Panc1 (cell line): Measurements from ENCODE around the gene KIAA1958. TPM values are rescaled to one million over a fixed set of nuclear protein-coding genes. Genes with fewer than 3 reads are reported as not detected.

Experiments used
- ATAC-seq: fragments of 200-7000 bp; cut with Tn5 transposase; 2 replicates; pipeline ENCODE4 v1.9.1; 2020; ENCODE audit warnings: mild to moderate bottlenecking, moderate library complexity
- BruUV-seq: library from RNA; stranded (reverse); fragments of 400-500 nt; replicated peaks from 2 replicates; lab custom pipeline; 2021; lab: Mats Ljungman, UMichigan
- CTCF ChIA-PET: fragments of 300-600 bp; sonication (Branson Sonifier 250); formaldehyde crosslinking; loops from one replicate; lab custom pipeline; 2022; ENCODE audit warnings: antibody characterized with exemption; lab: Charles Lee
- POLR2A ChIA-PET: fragments of 300-600 bp; sonication (Branson Sonifier 250); formaldehyde crosslinking; loops from one replicate; lab custom pipeline; 2022; ENCODE audit warnings: antibody characterized with exemption; lab: Charles Lee
- DNase-seq: peaks from one replicate; pipeline ENCODE4 v3.0.0-alpha.2; 2010; ENCODE audit warnings: low read depth, low spot score
- H3K27ac ChIP-seq: 2 replicates; pipeline ENCODE4 v1.5.1; 2011; ENCODE audit warnings: mild to moderate bottlenecking, low read length, inconsistent platforms
- H3K27me3 ChIP-seq: fragments of 200-500 bp; sonication (Bioruptor generic); 2 replicates; pipeline ENCODE4 v1.6.0; 2014; ENCODE audit warnings: low read length, inconsistent platforms; ENCODE audit not compliant: control insufficient read depth, insufficient read depth
- H3K36me3 ChIP-seq: fragments of 200-500 bp; sonication (Bioruptor generic); 2 replicates; pipeline ENCODE4 v1.5.1; 2014; ENCODE audit warnings: inconsistent platforms, mild to moderate bottlenecking, low read length, moderate library complexity; ENCODE audit not compliant: control insufficient read depth, insufficient read depth
- H3K4me1 ChIP-seq: 2 replicates; pipeline ENCODE4 v1.5.1; 2011; ENCODE audit warnings: inconsistent platforms, mild to moderate bottlenecking, low read length, moderate library complexity; ENCODE audit not compliant: control insufficient read depth, insufficient read depth
- H3K4me3 ChIP-seq, 2 experiments: 2 replicates each; pipeline ENCODE4 v1.5.1; 2011 to 2012; ENCODE audit warnings: low read depth in 2 of 2, low read length in 2 of 2, mild to moderate bottlenecking in 2 of 2, inconsistent platforms in 1 of 2, moderate library complexity in 1 of 2
- H3K9me3 ChIP-seq: fragments of 200-500 bp; sonication (Bioruptor generic); 2 replicates; pipeline ENCODE4 v1.5.1; 2014; ENCODE audit warnings: low read depth, mild to moderate bottlenecking, inconsistent platforms, low read length, moderate library complexity; ENCODE audit not compliant: control insufficient read depth, insufficient read depth
- POLR2AphosphoS5 ChIP-seq: IDR thresholded peaks from 2 replicates; pipeline ENCODE4 v1.6.1; 2012; ENCODE audit warnings: mild to moderate bottlenecking, low read depth, low read length, moderate library complexity
- SIN3A ChIP-seq: IDR thresholded peaks from 2 replicates; pipeline ENCODE4 v1.6.1; 2012; ENCODE audit warnings: low read depth, mild to moderate bottlenecking, low read length, moderate library complexity, borderline replicate concordance; ENCODE audit not compliant: insufficient read depth
- TCF7L2 ChIP-seq: IDR thresholded peaks from 2 replicates; pipeline ENCODE4 v1.6.1; 2011; ENCODE audit warnings: mild to moderate bottlenecking, low read depth, low read length, inconsistent platforms
- in situ Hi-C: cut with HindIII; loops from 2 replicates; pipeline ENCODE4 v1.10.0; 2016; ENCODE audit warnings: low sequenced_read_pairs, low pct_unique_long_range_greater_than_20kb
- intact Hi-C: fragments of 100-400 bp; cut with micrococcal nuclease; formaldehyde crosslinking; loops from one replicate; pipeline ENCODE4 v1.10.0; 2022; ENCODE audit not compliant: unreplicated experiment
- total RNA-seq: library from RNA; stranded (reverse); gene quantifications from one replicate; pipeline ENCODE4 v1.2.1, GENCODE V29; 2021; ENCODE audit not compliant: unreplicated experiment
- TF ChIP-seq, protein P1 (sequence below), 2 experiments: IDR thresholded peaks; 2 replicates each; pipeline ENCODE4 v1.6.1; 2011 to 2012; ENCODE audit warnings: low read depth in 2 of 2, control low read depth in 1 of 2, low read length in 1 of 2, mild to moderate bottlenecking in 1 of 2, moderate library complexity in 1 of 2; ENCODE audit not compliant: insufficient read depth in 1 of 2
- TF ChIP-seq, protein P2 (sequence below): fragments of 450-650 bp; IDR thresholded peaks from 2 replicates; pipeline ENCODE4 v1.5.1; 2017; ENCODE audit warnings: mild to moderate bottlenecking

Gene KIAA1958
- total RNA-seq, 1 experiment from 2014 or later = 10.4 TPM

DNA sequence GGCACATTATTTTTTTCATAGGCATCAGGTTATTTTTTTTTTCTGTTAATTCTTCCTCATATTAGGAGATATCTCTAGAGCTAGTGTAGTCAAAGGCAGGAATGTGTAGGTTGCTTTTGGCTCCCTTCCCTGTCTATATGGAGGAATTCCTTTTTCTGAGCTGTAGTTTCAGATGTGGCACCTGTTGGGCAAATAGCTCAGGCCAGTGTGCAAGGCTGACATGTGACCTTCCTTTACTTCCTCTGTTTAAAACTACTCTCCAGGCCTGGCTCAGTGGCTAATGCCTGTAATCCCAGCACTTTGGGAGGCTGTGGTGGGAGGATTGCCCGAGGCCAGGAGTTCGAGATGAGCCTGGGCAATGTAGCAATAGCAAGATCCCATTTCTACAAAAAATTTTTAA, 40.5 kb upstream of the KIAA1958 start:
- H3K27me3 ChIP-seq = no peaks in the 10 kb centered on the region
- in situ Hi-C loops = no loop called here
- TF ChIP-seq SIN3A = no peak
- TF ChIP-seq, protein P1, sequence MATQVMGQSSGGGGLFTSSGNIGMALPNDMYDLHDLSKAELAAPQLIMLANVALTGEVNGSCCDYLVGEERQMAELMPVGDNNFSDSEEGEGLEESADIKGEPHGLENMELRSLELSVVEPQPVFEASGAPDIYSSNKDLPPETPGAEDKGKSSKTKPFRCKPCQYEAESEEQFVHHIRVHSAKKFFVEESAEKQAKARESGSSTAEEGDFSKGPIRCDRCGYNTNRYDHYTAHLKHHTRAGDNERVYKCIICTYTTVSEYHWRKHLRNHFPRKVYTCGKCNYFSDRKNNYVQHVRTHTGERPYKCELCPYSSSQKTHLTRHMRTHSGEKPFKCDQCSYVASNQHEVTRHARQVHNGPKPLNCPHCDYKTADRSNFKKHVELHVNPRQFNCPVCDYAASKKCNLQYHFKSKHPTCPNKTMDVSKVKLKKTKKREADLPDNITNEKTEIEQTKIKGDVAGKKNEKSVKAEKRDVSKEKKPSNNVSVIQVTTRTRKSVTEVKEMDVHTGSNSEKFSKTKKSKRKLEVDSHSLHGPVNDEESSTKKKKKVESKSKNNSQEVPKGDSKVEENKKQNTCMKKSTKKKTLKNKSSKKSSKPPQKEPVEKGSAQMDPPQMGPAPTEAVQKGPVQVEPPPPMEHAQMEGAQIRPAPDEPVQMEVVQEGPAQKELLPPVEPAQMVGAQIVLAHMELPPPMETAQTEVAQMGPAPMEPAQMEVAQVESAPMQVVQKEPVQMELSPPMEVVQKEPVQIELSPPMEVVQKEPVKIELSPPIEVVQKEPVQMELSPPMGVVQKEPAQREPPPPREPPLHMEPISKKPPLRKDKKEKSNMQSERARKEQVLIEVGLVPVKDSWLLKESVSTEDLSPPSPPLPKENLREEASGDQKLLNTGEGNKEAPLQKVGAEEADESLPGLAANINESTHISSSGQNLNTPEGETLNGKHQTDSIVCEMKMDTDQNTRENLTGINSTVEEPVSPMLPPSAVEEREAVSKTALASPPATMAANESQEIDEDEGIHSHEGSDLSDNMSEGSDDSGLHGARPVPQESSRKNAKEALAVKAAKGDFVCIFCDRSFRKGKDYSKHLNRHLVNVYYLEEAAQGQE (IDR thresholded peaks at IDR 0.05; ENCODE audit: insufficient read depth in 1 of 2, low read depth in 2 of 2, low read length in 1 of 2) = no peak
- TF ChIP-seq POLR2AphosphoS5 = no peak
- TF ChIP-seq, protein P2, sequence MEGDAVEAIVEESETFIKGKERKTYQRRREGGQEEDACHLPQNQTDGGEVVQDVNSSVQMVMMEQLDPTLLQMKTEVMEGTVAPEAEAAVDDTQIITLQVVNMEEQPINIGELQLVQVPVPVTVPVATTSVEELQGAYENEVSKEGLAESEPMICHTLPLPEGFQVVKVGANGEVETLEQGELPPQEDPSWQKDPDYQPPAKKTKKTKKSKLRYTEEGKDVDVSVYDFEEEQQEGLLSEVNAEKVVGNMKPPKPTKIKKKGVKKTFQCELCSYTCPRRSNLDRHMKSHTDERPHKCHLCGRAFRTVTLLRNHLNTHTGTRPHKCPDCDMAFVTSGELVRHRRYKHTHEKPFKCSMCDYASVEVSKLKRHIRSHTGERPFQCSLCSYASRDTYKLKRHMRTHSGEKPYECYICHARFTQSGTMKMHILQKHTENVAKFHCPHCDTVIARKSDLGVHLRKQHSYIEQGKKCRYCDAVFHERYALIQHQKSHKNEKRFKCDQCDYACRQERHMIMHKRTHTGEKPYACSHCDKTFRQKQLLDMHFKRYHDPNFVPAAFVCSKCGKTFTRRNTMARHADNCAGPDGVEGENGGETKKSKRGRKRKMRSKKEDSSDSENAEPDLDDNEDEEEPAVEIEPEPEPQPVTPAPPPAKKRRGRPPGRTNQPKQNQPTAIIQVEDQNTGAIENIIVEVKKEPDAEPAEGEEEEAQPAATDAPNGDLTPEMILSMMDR = no peak
- TF ChIP-seq TCF7L2 = no peak
- no TSS peak for BruUV-seq
- H3K9me3 ChIP-seq = no peaks in the 10 kb centered on the region
- no peak overlapping the region for H3K27ac ChIP-seq
- ChIA-PET CTCF (interaction anchor here (0.7 kb wide), 1 partner anchor 101 kb away, joined by 3 read pairs; no protein-coding TSS in a partner anchor), POLR2A (no interaction called here)
- H3K4me3 ChIP-seq = no peak overlapping the region
- intact Hi-C loops = no loop called here
- DNase-seq (no peak), ATAC-seq (no peak)
- H3K4me1 ChIP-seq = no peaks in the 10 kb centered on the region
- H3K36me3 ChIP-seq = peaks cover 2% of the 10 kb centered on the region; the same call in 1 of the 2 replicates

DNA sequence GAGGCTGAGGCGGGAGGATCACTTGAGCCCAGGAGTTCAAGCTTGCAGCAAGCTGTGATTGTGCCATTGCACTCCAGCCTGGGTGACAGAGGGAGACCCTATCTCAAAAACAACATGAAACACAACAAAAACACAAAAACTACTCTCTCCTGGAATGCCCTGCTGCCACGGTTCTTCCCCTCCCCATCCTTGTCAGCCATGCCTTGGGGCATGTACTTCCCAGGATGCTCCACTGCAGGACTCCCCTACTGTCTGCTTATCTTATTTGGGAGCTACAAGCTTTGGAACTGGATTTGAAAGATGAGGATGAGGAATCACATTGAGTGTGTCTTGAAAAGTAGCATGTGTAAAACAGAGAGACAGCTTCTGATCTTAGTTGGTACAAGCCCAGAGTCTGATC, 40.1 kb upstream of the KIAA1958 start:
- peaks cover 2% of the 10 kb centered on the region; the same call in 1 of the 2 replicates for H3K36me3 ChIP-seq
- TF ChIP-seq, protein P1 (IDR thresholded peaks at IDR 0.05; ENCODE audit: insufficient read depth in 1 of 2, low read depth in 2 of 2, low read length in 1 of 2) = no peak
- TF ChIP-seq, protein P2 = no peak
- no peaks in the 10 kb centered on the region for H3K9me3 ChIP-seq
- H3K4me3 ChIP-seq = no peak overlapping the region
- ATAC-seq (no peak), DNase-seq (no peak)
- ChIA-PET POLR2A (no interaction called here), CTCF (interaction anchor here (0.7 kb wide), 1 partner anchor 100 kb away, joined by 3 read pairs; no protein-coding TSS in a partner anchor)
- in situ Hi-C loops = no loop called here
- H3K27ac ChIP-seq = no peak overlapping the region
- intact Hi-C loops = no loop called here
- H3K4me1 ChIP-seq = no peaks in the 10 kb centered on the region
- no TSS peak for BruUV-seq
- no peaks in the 10 kb centered on the region for H3K27me3 ChIP-seq
